ENCODE results near the gene IKBKG.
A peak's percentile ranks its signal among the peaks of the same experiment; 100 is the strongest.

The IKBKG gene

DNA sequence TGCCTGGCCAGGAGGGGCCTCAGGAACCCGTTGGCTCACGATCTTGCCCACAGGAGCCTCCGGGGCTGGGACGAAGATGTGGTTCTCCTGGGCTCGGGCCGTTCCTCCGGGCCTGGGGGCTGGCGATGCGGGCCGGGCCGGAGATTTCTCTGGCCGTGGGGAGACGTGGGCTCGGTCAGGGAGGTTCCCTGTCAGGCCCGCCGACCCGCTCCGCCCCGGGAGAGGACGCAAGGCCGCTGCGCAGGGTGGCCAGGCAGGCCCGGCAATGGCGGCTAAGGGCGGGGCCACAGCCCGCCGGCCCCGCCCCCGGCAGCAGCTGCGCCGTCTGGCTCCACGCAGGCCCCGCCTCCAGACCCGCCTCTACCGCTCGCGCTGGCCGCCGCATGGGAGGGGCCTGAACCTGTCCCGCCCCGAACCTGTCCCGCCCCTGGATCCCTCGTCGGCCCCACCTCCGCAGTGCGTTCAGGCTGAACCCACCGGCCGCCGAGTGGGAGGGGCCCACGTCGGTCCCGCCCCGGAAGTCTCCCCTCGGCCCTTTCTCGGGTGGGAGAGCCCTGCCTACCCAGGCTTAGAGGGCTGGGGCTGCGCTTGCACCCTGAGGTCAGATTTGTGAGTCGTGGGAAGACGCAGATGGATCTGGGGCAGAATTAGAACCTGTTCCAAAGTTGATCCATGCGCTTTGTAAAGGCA is 31.3 kb upstream of the IKBKG start, which contains the start of gene FAM3A:
Gene FAM3A, minus strand, starts transcription at position 267 of the 690 bp plus-strand sequence. CDS start 460 bp downstream, outside the sequence.
- H3K4me3 ChIP-seq (ENCODE audit: low read length), result peak within 1 kb of the TSS; percentile 58
- DNase-seq (ENCODE audit: low read depth), result peak; percentile 49
- TF ChIP-seq, protein P1, sequence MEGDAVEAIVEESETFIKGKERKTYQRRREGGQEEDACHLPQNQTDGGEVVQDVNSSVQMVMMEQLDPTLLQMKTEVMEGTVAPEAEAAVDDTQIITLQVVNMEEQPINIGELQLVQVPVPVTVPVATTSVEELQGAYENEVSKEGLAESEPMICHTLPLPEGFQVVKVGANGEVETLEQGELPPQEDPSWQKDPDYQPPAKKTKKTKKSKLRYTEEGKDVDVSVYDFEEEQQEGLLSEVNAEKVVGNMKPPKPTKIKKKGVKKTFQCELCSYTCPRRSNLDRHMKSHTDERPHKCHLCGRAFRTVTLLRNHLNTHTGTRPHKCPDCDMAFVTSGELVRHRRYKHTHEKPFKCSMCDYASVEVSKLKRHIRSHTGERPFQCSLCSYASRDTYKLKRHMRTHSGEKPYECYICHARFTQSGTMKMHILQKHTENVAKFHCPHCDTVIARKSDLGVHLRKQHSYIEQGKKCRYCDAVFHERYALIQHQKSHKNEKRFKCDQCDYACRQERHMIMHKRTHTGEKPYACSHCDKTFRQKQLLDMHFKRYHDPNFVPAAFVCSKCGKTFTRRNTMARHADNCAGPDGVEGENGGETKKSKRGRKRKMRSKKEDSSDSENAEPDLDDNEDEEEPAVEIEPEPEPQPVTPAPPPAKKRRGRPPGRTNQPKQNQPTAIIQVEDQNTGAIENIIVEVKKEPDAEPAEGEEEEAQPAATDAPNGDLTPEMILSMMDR (conservative IDR thresholded peaks at IDR 0.05; ENCODE audit: low read depth, low read length), result no peak

- H3K4me3 ChIP-seq (ENCODE audit: low read length), result peak overlapping the region; percentile 51
- no peak for DNase-seq (ENCODE audit: low read depth)
- TF ChIP-seq, protein P1 (conservative IDR thresholded peaks at IDR 0.05; ENCODE audit: low read depth, low read length), result no peak
These were observed 30.7 kb upstream of the IKBKG start for GRCh38 chrX:154516656-154517100.

DNA sequence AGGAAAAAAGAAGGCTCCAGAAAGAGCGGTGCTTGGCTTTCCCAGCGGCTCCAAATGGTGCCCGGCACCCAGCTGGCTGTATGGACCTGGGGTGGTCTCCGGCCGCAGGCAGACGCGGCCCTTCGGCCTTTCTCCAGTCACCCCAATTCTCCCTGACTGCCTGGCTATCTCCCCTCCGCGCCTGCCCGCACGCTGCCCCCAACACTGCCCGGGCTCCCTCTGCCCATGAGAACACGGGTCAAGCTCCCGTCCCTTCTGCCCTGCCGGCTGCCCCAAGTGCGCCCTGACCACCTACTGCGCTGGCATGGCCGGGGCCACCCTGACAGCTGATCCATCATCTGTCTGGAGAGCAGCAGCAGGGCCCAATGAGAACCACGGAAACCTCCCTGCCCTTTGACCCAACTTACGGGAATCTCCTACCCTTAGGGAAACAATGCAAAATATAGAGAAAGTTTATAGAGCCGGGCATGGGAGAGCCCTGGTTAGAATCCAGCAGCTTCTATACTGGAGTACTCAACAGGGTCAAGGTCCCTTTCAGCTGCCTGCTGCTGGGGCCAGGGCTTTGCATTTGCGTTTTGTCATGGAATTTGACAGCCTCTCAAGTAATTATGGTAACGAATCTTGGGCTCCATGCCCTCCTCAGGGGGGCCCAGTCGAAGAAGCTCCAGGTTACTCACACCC is 30.2 kb upstream of the IKBKG start:
- TF ChIP-seq, protein P1 (conservative IDR thresholded peaks at IDR 0.05; ENCODE audit: low read depth, low read length), result no peak
- DNase-seq (ENCODE audit: low read depth), result no peak
- H3K4me3 ChIP-seq (ENCODE audit: low read length), result no peak overlapping the region

DNA sequence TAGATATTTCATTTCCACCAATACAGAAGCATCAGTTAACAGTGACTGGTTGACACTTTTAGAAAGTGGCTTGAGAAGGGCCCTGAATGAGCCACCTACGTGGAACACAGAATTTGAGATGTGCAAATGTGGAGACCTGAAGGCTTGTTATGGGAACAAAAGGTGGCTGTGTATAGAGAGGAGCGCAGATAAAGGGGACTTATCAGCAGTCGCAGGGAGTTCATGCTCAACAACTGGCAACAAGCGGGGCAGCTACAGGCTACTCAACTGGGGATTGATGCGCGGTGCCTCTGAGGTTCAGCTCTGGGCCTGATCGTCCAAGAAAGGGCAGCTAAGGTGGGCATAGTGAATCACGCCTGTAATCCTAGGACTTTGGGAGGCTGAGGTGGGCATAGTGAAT is 28.0 kb upstream of the IKBKG start:
- H3K4me3 ChIP-seq (ENCODE audit: low read length), result no peak overlapping the region
- TF ChIP-seq, protein P1 (conservative IDR thresholded peaks at IDR 0.05; ENCODE audit: low read depth, low read length), result no peak
- no peak for DNase-seq (ENCODE audit: low read depth)

- TF ChIP-seq, protein P1 (conservative IDR thresholded peaks at IDR 0.05; ENCODE audit: low read depth, low read length), result no peak
- no peak for DNase-seq (ENCODE audit: low read depth)
- no peak overlapping the region for H3K4me3 ChIP-seq (ENCODE audit: low read length)
These were observed 21.6 kb upstream of the IKBKG start for GRCh38 chrX:154525606-154526490.

DNA sequence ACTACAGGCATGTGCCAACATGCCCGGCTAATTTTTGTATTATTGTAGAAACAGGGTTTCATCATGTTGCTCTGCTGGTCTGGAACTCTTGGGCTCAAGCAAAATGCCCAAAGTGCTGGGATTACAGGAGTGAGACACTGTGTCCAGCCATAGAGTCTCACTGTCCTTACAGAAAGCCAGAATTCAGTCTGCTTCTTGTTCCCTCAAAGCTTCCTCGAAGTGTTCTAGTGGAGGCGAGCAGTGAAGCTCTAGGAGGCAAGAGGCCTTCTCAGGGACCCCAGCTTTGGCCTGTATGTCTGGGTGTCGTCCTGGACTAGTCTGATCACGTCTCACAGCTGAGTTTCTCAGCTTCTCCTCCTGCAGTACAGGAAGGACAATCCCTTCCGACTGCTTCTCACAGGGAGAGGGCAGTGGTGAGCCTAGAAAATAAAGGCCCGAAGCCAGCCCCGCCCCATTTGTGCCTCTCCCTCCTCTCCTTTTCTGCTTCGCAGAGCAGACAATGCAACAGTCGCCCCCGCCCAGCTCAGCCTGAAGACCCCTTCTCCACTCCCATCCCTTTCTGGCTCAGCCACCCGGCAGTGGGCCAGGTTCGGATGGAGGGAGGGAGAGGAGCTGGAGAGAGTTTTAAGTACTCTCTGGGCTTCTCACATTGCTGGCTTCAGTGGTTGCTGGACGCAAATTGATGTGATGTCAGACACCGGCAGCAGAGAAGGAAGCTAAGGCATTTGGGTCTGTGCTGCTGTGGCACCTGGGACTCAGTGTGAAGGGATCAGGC is 20.3 kb upstream of the IKBKG start:
- TF ChIP-seq, protein P1 (conservative IDR thresholded peaks at IDR 0.05; ENCODE audit: low read depth, low read length), result peak; percentile 57
- H3K4me3 ChIP-seq (ENCODE audit: low read length), result peak overlapping the region; percentile 18
- no peak for DNase-seq (ENCODE audit: low read depth)
